GM12874 (cell line): ENCODE data around the gene TRIM71.

Experiments used
- CTCF ChIP-seq: IDR thresholded peaks from 2 replicates; pipeline ENCODE4 v1.5.1; 2011; ENCODE audit warnings: low read depth, mild to moderate bottlenecking, control low read depth, low read length, moderate library complexity; ENCODE audit not compliant: insufficient read depth

Gene TRIM71

GRCh38 chr3:32857921-32858320 is 40.1 kb downstream of the TRIM71 start:
- TF ChIP-seq CTCF = no peak

- TF ChIP-seq CTCF = no peak
Observed at GRCh38 chr3:32859604-32860237, 41.9 kb downstream of the TRIM71 start.

GRCh38 chr3:32860499-32860898 is 42.7 kb downstream of the TRIM71 start:
- TF ChIP-seq CTCF = no peak

DNA sequence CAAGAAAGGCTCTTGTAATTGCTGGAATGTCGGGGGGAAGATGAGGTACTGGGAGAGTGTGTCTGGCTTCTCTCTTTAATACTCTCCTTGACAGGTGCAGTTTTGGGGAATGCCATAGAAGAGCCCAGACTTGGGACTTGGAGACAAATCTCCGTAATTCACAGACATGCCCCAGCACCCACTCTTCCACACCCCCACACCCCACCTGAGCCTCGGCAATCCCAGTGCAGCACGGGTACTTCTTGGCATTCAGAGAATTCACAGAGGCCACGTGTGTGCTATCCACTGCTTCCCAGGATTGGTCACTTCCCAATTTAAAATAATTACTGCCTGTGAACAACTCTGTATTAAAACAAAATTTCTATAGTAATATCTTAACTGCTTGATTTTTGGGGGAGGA is 43.9 kb downstream of the TRIM71 start:
- TF ChIP-seq CTCF = no peak

- TF ChIP-seq CTCF = no peak
Observed at GRCh38 chr3:32862247-32862935, 44.6 kb downstream of the TRIM71 start.

GRCh38 chr3:32862936-32863487 is 45.2 kb downstream of the TRIM71 start:
- no peak for TF ChIP-seq CTCF

- TF ChIP-seq CTCF = no peak
Observed at GRCh38 chr3:32865383-32865782, 47.6 kb downstream of the TRIM71 start.
